Activated CD4-positive, alpha-beta T cell treated with anti-CD3 and anti-CD28 coated beads, Interleukin-2, Interleukin-6, amounts not matched to agents 100 ng/mL and 50 ng/mL, durations not matched to agents 16 hours and 8 hours (primary cell): ENCODE results near the gene TPST2.
"Not testable (repeated sequence)": the region's sequence is repeated elsewhere in the genome, so short reads cannot be mapped to it uniquely, and the experiment has no call there.

Experiments used
- DNase-seq: peaks from one replicate; pipeline ENCODE4 v3.0.0-alpha.2; 2020

The TPST2 gene

GRCh38 chr22:26528518-26528917 lies 61.4 kb downstream of the TPST2 start:
- not testable (repeated sequence) for DNase-seq

GRCh38 chr22:26527574-26528465 lies 62.1 kb downstream of the TPST2 start:
- no peak for DNase-seq

GRCh38 chr22:26527167-26527566 lies 62.8 kb downstream of the TPST2 start:
- no peak for DNase-seq

GRCh38 chr22:26525946-26526564 lies 63.9 kb downstream of the TPST2 start:
- no peak for DNase-seq

GRCh38 chr22:26524870-26525269 lies 65.1 kb downstream of the TPST2 start:
- no peak for DNase-seq

- no peak for DNase-seq
Observed at GRCh38 chr22:26522592-26522991, 67.3 kb downstream of the TPST2 start.

- DNase-seq = no peak
Observed at GRCh38 chr22:26522012-26522411, 67.9 kb downstream of the TPST2 start.

GRCh38 chr22:26517429-26517828 lies 72.5 kb downstream of the TPST2 start:
- no peak for DNase-seq

GRCh38 chr22:26516503-26516902 lies 73.4 kb downstream of the TPST2 start:
- DNase-seq = peak; percentile 75

- DNase-seq = no peak
Observed at GRCh38 chr22:26515931-26516330, 74.0 kb downstream of the TPST2 start.

GRCh38 chr22:26514419-26515161 lies 75.3 kb downstream of the TPST2 start:
- DNase-seq = no peak

- DNase-seq = no peak
Observed at GRCh38 chr22:26513838-26514237, 76.1 kb downstream of the TPST2 start.

- DNase-seq = peak; percentile 95
Observed at GRCh38 chr22:26512149-26512793, 77.7 kb downstream of the TPST2 start, which contains the start of gene TFIP11. TSS of gene TFIP11 (minus strand) at chr22:26512473. CDS start at chr22:26510272, 2,201 bp downstream.

GRCh38 chr22:26508148-26508547 lies 81.8 kb downstream of the TPST2 start:
- DNase-seq = no peak

GRCh38 chr22:26503758-26504157 lies 86.2 kb downstream of the TPST2 start:
- no peak for DNase-seq

- peak; percentile 76 for DNase-seq
Observed at GRCh38 chr22:26502688-26503561, 87.0 kb downstream of the TPST2 start.

GRCh38 chr22:26501996-26502395 lies 87.9 kb downstream of the TPST2 start:
- DNase-seq = no peak

- DNase-seq = no peak
Observed at GRCh38 chr22:26499188-26499703, 90.7 kb downstream of the TPST2 start.

GRCh38 chr22:26496456-26496855 lies 93.5 kb downstream of the TPST2 start:
- no peak for DNase-seq

- no peak for DNase-seq
Observed at GRCh38 chr22:26494506-26494905, 95.4 kb downstream of the TPST2 start.

GRCh38 chr22:26492220-26492619 lies 97.7 kb downstream of the TPST2 start:
- DNase-seq = no peak
